HG03095 (cell line): ENCODE results near the gene E4F1.
A peak's percentile ranks its signal among the peaks of the same experiment; 100 is the strongest.
"Not testable (repeated sequence)": the region's sequence is repeated elsewhere in the genome, so short reads cannot be mapped to it uniquely, and the experiment has no call there.

Source experiments
- ATAC-seq: cut with Tn5 transposase; IDR thresholded peaks from one replicate; pipeline ENCODE4 v1.9.1; 2021; ENCODE audit warnings: moderate library complexity; ENCODE audit not compliant: unreplicated experiment

E4F1 gene

DNA sequence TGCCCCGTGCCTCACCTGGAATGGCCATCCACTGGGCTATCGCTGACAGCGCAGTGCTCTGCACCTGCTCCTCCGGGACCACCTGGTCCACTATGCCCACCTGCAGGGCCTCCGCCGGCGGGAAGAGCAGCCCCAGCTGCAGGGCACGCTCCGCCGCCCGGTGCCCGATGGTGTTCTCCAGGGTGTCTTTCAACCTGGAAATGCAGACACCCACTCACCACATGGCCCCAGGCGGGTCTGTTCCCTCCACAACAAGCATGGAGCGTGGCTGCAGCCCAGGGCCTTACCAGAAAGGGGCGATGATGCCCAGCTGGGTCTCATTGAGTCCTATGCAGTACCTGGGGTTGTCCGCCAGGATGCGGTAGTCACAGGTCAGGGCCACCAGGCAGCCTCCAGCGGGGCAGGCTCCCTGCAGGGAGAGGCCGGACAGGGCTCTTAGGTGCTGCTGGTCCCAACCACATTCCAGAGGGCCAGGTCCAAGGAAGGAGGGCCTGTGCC is 19.7 kb downstream of the E4F1 start:
- ATAC-seq, result no peak

DNA sequence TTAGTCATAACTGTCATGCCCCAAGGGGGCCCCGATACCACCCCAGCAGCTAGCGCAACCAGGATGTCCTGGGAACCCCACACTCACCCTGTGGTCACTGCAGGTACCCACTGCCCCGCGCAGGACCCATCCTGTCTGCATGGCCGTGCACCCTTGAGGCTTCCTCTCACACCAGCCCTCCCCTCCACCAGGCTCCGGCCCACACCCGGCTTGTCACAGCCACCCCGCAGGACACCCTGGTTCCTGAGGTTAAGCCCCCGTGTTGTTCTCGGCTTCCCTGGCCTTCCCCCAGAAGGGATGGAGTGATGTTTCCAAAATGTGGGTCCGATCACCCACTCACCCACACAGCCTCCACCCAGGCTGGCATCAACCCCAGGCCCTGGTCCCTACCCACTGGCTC is 20.4 kb downstream of the E4F1 start:
- no peak for ATAC-seq

DNA sequence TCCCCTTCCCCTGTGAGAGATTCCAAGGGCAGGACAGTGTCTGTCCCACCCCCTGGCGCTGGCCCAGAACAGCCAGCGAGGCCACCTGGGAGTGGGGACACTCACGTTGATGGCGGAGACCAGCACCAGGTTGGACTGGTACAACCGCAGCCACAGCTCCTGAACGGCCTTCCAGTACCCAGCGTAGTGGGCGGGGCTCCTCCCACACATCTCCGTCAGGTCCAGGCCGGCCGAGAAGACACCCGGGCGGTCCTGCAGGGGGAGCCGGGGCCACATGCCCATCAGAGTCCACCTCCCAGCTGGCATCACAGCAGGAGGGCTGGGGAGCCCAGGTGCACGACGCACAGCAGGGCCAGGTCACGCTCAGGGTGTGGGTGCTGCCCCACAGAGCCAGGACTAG is 20.9 kb downstream of the E4F1 start:
- no peak for ATAC-seq

DNA sequence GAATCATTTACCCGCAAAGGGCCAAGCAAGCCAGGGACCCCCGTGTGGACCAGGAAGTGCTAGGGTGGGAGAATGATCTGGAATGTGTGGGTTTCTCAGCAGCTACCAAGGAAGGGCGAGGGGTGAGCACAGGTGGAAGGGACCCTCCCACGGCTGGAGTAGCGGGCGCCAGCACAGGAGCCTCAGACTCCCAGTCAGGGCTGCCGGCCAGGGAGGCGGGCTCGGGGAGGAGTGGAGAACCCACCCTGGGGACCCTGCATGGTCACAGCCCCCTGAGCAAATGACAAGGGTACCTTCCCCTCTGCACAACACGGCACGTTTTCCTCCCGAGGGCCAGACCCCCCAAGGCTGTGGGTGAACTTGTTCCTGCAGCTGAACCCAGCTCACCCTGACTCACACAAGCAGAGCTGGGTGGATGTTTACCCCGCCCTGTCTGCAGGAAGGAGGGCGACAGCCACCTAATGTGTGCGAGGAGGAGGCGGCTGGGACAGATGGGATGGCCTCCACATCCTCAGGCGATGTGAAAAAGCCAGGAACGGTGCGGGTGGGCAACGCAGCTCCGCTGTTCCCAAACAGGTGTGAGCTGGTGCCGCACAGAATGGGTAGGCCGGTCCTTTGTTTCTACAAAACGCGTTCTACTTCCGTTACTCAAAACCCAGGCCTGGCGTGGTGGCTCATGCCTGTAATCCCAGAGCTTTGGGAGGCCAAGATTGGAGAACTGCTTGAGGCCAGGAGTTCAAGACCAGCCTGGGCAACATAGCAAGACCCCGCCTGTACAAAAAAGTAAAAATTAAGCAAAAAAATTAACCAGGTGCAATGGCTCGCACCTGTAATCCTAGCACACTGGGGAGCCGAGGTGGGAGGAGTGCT is 21.8 kb downstream of the E4F1 start:
- no peak for ATAC-seq

DNA sequence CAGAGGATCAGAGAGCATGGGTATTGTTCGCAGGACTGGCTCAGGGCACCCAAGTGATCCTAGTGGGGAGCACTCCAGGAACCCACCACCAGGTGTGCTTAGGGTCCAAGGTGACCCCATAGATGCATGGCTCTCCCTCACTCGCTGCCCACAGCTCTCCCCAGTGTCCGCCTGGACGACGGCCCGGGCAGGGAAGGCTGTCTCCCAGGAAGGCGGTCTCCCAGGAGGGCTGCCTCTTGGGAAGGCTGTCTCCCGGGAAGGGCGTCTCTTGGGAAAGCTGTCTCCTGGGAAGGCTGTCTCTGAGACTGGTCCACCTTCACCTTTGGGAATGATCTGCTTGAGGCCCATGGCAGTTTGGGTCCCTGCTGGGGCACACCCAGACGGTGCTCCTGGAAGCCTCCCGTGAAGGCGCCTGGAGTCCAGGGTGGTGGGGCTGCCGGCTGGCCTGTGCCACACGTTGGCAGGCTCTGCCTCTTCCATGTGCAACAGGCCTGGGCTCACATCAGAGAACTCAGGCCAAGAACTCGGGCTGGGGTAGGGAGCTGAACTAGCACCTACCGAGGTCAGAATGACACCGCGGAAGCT is 23.0 kb downstream of the E4F1 start:
- ATAC-seq, result no peak

DNA sequence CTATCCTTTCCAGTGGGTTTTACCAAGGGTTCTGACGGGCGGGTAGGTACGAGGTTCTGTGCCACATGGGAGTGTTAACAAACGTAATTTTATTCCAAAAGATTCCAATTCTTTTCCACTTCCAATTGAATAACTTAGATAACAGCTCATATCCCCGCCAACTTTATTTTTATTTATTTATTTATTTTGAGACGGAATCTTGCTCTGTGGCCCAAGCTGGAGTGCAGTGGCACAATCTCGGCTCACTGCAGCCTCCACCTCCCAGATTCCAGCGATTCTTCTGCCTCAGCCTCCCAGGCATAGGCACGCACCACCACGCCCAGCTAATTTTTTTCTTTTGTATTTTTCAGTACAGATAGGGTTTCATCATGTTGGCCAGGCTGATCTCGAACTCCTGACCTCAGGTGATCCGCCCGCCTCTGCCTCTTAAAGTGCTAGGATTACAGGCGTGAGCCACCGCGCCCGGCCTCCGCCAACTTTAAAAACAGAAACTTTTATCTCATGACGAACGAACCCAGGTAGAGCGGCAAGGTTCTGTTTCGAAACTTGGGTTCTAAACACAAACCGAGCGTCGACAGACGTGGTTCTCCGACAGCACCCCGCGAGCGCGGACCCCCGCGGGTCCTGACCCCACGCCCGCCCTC is 27.4 kb downstream of the E4F1 start:
- no peak for ATAC-seq

DNA sequence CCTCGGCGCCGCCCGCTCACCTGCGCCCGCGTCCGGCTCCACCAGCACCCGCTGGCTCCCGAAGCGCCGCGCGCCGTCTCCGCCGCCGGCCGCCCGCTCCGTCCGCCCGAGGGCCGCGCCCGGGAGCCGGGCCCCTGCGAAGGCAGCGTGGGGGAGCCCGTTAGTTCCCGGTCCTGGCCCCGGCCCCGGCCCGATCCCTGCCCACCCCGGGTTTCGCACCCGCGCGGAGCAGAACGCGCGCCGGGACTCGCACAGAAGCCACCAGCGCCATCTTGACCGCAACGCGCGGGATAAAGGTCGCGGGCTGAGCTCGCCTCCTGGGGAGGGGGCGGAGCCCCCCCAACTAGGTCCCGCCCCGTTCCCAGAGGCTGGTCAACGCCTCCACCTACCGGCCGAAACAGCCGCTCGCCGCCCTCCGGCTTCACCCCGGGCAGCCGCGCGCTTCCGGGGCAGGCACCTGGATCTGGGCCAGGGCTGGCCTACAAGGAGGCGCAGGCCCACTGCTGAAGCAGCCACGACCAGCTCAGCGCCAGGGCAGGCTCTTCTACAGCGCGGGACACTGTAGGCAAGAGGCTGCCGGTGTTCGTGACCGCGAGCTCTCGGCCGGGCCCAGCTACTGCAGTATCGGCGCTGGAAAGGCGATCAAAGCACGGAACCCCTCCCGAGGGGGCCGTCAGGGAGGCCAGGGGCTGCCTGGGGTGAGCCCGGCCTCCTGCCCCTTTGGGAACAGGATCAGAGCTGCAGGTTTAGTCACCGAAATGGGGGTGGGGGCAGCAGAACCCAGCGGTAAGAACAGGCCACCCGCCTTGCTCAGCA is 28.1 kb downstream of the E4F1 start, which contains the start of gene ECI1:
Gene ECI1, minus strand, starts transcription at position 292 of the 816 bp plus-strand sequence. Its CDS starts 21 bp downstream, at position 271.
- ATAC-seq, result peak; percentile 83

DNA sequence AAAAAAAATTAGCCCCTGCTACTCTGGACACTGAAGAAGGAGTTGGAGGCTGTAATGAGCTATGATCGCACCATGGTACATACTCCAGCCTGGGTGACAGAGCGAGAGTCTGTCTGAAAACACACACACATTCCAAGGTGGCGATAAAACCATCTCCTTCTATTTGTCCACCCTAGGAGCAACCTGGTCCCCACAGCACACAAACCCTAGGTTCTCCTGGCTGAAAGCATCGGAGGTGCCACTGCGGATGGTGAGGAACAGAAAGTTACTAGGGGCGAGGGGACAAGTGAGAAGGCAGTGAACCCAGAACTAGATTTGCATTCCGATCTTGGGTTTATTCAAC is 29.4 kb downstream of the E4F1 start:
- no peak for ATAC-seq

DNA sequence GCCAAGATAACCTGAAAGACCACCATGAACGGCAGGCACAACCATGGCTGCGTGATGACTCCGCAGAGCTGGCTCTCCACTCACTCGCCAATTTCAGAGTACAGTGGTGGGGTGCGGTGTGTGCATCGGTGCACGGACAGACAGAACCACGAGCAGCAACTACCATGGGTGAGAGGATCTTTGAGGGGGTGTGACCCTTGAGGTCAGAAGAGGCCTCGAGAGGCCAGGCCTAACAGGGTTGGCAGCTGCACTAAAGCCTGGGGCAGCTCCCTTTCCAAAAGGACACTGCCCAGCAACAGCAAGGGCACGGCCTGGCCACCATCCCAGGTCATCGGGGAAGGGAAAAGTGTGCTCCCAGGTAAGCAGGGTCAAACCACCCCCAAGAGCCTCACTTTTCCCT is 29.9 kb downstream of the E4F1 start:
- no peak for ATAC-seq

DNA sequence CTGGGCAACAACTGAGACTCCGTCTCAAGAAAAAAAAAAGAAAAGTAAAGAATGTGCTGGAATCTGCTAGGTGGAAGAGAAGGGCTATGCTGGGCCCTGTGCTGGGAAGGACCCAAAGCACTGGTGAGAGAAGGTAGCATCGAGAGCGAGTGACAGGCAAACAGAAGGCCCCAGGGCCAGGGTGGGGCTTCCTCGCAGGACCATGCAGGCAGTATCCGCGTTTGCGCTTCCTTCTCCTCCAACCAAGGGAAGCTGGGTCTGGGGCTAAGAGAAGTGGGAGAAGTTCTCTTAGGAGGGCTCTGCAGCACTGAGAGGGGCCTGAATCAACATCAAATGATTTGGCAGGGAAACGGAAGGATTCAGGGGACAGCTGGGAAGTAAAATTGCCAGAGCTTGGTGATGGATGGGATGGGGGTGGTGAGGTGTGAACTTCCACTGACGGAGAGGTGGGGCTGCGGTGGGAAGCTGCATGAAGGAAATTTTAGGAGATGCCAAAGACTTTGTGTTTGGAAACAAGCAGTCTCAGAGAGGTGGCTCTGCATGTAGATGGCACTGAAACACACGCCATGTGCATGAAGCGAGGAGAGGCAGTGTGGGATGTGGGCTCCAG is 33.2 kb downstream of the E4F1 start:
- no peak for ATAC-seq

DNA sequence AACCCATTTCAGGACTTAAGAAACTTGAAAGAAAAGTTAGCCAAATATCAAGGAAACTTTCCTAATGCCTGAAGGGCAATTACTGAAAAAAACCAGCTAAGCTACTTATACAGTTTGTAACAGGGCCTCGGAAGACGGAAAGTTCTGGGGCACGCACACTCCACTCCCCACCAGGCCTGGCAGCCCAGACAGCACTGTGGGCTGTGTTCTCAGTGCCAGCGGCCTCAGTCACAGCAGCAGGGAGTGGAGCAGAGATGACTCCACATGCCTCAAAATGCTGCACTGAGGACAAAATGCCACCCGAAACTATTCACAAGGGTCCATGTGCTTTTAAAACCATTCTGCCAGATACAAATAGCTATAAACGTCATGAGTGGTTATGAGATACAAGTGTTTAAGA is 34.3 kb downstream of the E4F1 start:
- ATAC-seq, result no peak

DNA sequence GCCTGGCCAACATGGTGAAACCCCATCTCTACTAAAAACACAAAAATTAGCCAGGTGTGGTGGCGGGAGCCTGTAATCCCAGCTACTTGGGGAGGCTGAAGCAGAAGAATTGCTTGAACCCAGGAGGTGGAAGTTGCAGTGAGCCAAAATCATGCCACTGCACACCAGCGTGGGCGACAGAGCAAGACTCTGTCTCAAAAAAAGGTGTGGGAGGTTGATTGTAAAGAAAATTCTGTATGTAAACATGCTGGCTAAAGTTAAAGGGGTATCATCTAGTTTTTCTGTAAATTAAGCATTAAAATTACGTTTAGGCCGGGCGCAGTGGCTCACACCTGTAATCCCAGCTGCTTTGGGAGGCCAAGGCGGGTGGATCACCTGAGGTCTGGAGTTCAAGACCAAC is 35.1 kb downstream of the E4F1 start:
- ATAC-seq, result not testable (repeated sequence)

DNA sequence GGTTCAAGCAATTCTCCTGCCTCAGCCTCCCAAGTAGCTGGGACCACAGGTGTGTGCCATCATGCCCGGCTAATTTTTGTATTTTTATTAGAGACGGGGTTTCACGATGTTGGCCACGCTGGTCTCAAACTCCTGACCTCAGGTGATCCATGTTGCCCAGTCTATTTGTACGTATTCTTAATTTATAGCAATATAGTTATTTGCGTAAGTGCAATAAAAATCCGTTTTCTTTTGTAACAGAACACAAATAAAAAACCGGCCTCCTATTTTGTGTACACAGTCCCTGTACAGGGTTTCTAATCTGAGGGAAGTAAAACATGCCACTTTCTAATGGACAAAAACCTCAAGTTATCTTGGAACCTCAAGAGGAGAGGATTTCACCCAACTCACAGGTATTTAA is 36.9 kb downstream of the E4F1 start:
- ATAC-seq, result no peak

DNA sequence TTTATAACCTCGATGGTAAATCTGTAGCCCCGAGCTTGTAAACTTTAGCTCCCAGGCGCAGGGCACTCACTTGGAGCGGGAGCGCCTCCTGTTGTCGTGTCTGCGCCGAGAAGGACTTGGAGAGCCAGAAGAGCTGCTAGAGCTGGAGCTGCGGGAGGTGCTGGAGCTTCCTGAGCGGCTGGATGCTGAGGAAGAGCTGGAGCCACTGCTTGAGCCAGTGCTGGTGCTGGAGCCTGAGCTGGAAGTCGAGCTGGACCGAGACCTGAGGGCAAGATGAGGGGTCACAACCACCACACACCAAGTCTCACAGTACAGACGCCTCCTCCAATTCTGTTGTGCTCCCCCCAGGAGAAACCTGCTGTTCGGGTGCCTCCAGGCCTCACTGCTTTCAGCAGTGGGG is 39.6 kb downstream of the E4F1 start:
- not testable (repeated sequence) for ATAC-seq

DNA sequence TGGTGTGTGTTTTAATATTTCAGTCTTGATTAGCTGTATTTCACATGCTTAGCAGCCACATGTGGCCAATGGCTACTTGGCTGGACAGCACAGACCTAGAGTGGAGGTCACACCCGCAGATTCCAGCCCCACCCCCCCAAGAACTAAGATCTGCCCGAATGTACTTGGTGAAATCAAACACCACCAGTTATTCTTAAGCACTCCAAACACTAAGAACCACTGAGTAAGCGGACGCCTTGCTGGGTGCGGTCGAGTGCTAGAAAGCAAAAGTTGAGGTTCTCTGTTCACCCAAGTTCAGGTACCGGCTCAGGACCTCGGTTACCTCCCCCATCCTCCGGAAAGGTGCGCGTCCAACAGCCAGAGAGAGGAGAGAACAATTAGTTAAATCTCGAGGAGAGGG is 43.5 kb downstream of the E4F1 start:
- ATAC-seq, result not testable (repeated sequence)

DNA sequence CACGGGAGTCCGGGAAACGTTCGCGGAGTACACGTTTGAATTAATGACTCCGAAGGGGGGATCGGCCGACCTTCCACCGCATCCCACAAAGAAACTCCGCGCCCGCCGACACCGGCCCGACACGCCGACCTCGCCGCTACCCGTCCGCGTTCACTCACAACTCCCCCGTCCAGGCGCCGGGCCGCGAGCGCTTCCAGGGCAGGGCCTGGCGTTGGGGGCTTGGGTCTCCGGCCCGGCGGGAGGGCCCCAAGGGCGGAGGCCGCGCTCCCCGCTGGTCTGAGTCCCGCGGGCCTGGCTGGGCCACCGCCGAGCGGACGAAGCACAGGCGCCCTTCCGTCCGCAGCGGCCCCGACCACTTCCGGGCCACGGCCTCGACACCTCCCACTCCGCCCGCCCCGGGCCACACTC is 44.1 kb downstream of the E4F1 start:
- peak; percentile 44 for ATAC-seq

DNA sequence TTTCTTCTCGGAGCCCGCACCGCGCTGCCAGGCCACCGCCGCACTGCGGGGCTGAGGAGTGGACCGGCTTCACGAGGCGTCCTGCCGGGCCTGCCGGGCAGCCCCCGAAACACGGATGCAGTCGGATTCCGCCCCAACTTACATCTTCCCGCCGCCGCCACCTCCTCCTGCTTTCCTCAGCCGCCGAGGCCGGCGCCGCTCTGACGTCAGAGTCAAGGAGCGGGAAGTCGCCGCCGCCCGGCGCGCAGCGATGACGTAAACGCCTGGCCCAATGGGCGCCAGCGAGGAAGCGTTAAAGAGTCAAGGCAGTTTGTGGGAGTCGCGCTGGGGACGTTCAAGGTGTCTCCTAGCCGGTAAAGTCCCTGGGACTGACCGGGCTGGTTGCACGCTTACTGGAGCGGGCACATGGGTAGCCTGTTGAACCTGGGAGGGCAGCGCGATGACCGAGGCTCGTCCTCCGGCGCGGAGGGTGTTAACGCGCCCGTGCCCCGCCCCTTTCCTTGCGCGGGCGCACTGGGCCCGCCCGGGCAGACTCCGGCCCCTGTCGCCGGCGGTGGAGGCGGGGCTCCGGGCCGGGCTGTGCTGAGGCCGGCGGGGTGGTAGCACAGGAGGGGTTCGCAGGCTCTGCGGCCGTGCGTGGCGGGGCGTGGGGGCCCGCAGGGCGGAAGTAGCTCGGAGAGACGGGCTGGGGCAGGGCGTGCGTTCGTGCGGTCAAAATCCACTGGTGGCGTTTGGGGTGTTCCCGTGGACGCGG is 44.7 kb downstream of the E4F1 start, which contains the start of gene RNPS1:
Gene RNPS1, minus strand, starts transcription at position 214 of the 754 bp plus-strand sequence. CDS start 3,483 bp downstream, outside the sequence.
- ATAC-seq, result peak; percentile 67

DNA sequence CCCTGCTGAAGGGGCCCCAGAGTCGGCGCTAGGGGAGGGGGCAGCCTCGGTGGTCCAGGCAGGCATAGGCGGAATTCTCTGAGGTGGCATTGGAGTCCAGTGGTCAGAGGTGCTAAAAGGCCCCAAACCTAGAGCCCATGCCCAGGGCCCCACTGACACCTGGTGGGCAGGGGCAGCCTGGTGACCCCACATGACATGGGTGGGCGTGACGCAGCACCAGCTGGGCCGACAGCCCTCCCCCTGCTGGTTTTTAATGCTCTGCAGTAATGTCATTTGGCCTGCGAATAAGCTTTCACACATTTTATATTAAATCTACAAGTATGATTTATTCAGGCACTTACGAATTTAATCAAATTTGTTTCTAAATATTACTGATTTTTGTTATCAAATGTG is 46.7 kb downstream of the E4F1 start:
- ATAC-seq, result no peak

DNA sequence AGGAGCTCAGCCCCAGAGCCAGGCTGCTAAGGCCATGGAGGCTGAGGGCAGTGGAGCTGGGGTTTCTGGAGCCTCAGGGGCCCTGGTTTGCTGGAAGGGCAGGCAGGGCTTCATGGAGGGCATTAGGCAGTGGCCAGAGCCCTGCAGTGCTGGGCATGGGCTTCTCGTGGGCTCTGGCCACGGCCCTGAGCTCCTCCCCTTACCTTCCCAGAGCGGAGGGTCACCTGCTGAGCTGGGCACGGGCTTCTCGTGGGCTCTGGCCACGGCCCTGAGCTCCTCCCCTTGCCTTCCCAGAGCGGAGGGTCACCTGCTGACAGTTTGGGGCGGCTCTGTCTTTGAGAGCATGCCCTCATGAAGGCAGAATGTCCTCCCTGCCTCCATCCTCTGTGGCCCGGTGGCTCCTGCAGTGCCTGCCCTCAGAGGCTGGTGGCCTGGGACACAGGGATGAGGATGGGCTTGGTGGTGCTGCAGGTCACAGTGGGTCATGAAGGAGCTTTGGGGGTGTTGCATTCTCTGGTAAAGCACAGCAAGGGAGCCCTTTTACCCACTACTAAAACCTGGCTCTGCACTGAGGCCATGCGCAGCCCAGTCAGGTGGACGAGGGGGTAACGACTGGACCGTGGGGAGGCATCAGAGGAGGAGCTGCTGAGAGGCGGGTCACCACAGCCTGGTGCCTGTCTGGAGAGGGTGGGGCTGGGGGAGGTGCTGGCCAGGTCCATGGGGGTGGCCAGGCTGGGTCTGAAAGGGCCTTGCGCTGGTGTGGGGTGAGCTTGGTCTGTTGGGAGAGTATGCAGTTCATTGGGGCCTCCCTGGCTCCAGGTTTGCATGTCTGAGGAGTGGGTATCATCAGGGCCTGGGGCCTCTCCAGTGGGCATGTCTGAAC is 47.4 kb downstream of the E4F1 start:
- ATAC-seq, result no peak
